T-helper 1 cell treated with Interleukin-12 subunit alpha and Interleukin-12 subunit beta and Interleukin-4 antibody, amounts not matched to agents 30 μg/mL and 1 μg/mL, for 36 hours (primary cell): ENCODE results near the gene ACP4.
"Not testable (repeated sequence)": the region's sequence is repeated elsewhere in the genome, so short reads cannot be mapped to it uniquely, and the experiment has no call there.

Source experiments
- H3K27ac Mint-ChIP-seq: one replicate; pipeline ENCODE4 v1.8.0; 2021; ENCODE audit warnings: mild to moderate bottlenecking, mixed read lengths
- H3K27me3 Mint-ChIP-seq: one replicate; pipeline ENCODE4 v1.8.0; 2021; ENCODE audit warnings: low read depth, mixed read lengths
- H3K36me3 Mint-ChIP-seq: one replicate; pipeline ENCODE4 v1.8.0; 2021; ENCODE audit warnings: low read depth, mixed read lengths
- H3K4me1 Mint-ChIP-seq: one replicate; pipeline ENCODE4 v1.8.0; 2021; ENCODE audit warnings: low read depth, mixed read lengths
- H3K4me3 Mint-ChIP-seq: one replicate; pipeline ENCODE4 v1.8.0; 2021; ENCODE audit warnings: mild to moderate bottlenecking, moderate library complexity, mixed read lengths
- H3K9me3 Mint-ChIP-seq: one replicate; pipeline ENCODE4 v1.8.0; 2021; ENCODE audit warnings: mixed read lengths

The ACP4 gene

GRCh38 chr19:50797781-50798658 is 7.8 kb downstream of the ACP4 start:
- Mint-ChIP-seq H3K27me3 (no peaks in the 10 kb centered on the region), H3K9me3 (no peaks in the 10 kb centered on the region), H3K27ac (no peak overlapping the region), H3K4me1 (peaks cover 18% of the 10 kb centered on the region), H3K36me3 (peaks cover 16% of the 10 kb centered on the region), H3K4me3 (no peak overlapping the region)

- H3K9me3 Mint-ChIP-seq, result no peaks in the 10 kb centered on the region
- no peak overlapping the region for H3K4me3 Mint-ChIP-seq
- no peaks in the 10 kb centered on the region for H3K27me3 Mint-ChIP-seq
- H3K27ac Mint-ChIP-seq, result no peak overlapping the region
- H3K4me1 Mint-ChIP-seq, result peaks cover 25% of the 10 kb centered on the region
- H3K36me3 Mint-ChIP-seq, result peaks cover 16% of the 10 kb centered on the region
Measured at GRCh38 chr19:50798659-50799546, 8.7 kb downstream of the ACP4 start.

- peaks cover 18% of the 10 kb centered on the region for H3K36me3 Mint-ChIP-seq
- H3K4me3 Mint-ChIP-seq, result no peak overlapping the region
- peaks cover 23% of the 10 kb centered on the region for H3K4me1 Mint-ChIP-seq
- H3K27ac Mint-ChIP-seq, result no peak overlapping the region
- H3K27me3 Mint-ChIP-seq, result no peaks in the 10 kb centered on the region
- H3K9me3 Mint-ChIP-seq, result no peaks in the 10 kb centered on the region
Measured at GRCh38 chr19:50799547-50799851, 9.3 kb downstream of the ACP4 start.

DNA sequence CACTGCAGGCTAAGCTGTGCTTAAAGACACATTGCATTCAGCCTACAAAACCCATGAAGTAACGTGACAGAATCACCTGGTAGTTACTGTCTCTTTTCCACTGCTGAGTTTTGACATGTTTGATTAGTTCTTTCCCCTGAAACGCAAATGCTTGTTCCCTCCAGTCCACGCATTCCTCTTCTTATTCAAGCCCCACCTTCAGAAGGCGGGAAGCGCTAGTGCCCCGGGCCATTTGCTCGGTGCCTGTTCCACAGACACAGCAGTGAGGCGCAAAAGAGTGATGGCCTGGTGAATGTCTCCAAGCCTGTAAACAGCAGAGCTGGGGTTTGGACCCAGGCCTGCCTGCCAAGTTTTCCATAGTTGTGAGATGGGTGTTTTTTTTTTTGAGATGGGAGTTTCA is 10.9 kb downstream of the ACP4 start:
- peaks cover 18% of the 10 kb centered on the region for H3K36me3 Mint-ChIP-seq
- no peaks in the 10 kb centered on the region for H3K9me3 Mint-ChIP-seq
- peaks cover 30% of the 10 kb centered on the region for H3K4me1 Mint-ChIP-seq
- no peaks in the 10 kb centered on the region for H3K27me3 Mint-ChIP-seq
- H3K27ac Mint-ChIP-seq, result no peak overlapping the region
- no peak overlapping the region for H3K4me3 Mint-ChIP-seq

GRCh38 chr19:50803633-50804419 is 13.6 kb downstream of the ACP4 start:
- Mint-ChIP-seq H3K27ac (peak overlapping the region; percentile 97), H3K4me1 (peaks cover 32% of the 10 kb centered on the region), H3K4me3 (peak overlapping the region; percentile 96), H3K27me3 (no peaks in the 10 kb centered on the region), H3K9me3 (no peaks in the 10 kb centered on the region), H3K36me3 (peaks cover 13% of the 10 kb centered on the region)

GRCh38 chr19:50804420-50805272 is 14.4 kb downstream of the ACP4 start:
- peak overlapping the region; percentile 96 for H3K4me3 Mint-ChIP-seq

DNA sequence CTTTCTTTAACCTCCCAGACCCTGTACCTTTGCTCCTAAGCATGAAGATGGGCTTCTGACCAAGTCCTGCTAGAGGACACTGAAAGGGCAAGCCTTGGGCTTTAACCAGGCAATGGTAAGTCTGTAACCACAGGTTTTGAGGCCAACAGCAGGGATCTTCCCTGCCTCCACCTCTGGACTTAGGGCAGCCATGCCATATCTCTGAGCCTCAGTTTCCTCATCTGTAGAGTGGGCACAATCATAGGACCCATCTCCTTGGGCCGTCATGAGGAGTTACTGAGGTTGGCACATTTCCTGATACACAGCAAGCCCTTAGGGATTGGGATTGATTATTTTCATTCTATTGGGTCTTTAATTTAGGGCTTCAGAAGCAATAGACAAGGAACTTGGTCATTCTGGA is 18.6 kb downstream of the ACP4 start:
- no peaks in the 10 kb centered on the region for H3K9me3 Mint-ChIP-seq
- H3K4me3 Mint-ChIP-seq, result no peak overlapping the region
- peaks cover 5% of the 10 kb centered on the region for H3K27me3 Mint-ChIP-seq
- H3K36me3 Mint-ChIP-seq, result peaks cover 2% of the 10 kb centered on the region
- peaks cover 13% of the 10 kb centered on the region for H3K4me1 Mint-ChIP-seq
- H3K27ac Mint-ChIP-seq, result no peak overlapping the region

More at GRCh38 chr19:50804420-50805272, 14.4 kb downstream of the ACP4 start:
- Mint-ChIP-seq H3K4me1 (peaks cover 32% of the 10 kb centered on the region), H3K27me3 (no peaks in the 10 kb centered on the region), H3K36me3 (peaks cover 13% of the 10 kb centered on the region), H3K9me3 (no peaks in the 10 kb centered on the region), H3K27ac (peak overlapping the region; percentile 97)

DNA sequence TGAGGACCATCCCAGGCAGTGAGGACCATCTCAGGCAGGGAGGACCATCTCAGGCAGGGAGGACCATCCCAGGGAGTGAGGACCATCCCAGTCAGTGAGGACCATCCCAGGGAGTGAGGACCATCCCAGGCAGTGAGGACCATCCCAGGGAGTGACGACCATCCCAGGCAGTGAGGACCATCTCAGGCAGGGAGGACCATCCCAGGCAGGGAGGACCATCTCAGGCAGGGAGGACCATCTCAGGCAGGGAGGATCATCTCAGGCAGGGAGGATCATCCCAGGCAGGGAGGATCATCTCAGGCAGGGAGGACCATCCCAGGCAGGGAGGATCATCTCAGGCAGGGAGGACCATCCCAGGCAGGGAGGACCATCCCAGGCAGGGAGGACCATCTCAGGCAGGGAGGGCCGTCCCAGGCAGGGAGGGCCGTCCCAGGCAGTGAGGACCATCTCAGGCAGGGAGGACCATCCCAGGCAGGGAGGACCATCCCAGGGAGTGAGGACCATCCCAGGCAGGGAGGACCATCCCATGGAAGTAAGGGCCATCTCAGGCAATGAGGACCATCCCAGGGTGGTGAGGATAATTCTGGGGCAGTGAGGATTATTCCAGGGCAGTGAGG is 21.5 kb downstream of the ACP4 start:
- not testable (repeated sequence) for H3K27ac Mint-ChIP-seq
- H3K27me3 Mint-ChIP-seq, result peaks cover 19% of the 10 kb centered on the region

DNA sequence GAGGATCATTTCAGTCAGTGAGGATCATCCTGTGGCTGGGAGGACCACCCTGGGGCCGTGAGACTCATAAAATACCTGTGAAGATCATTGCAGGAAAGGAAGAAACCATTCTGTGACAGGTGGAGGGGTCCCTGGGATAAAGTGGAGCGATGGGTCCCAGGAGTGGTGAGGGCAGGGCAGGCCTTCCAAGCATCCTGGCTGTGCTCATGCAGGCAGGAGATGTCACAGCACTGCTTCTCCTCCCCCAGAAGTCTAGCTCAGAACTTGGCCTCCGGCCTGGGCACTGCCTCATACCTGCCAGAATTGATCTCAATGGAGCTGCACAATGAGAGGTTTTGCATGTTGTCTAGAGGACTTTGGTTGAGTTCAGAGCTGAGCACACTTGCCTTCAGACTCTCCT is 22.3 kb downstream of the ACP4 start:
- peaks cover 19% of the 10 kb centered on the region for H3K27me3 Mint-ChIP-seq
- peaks cover 6% of the 10 kb centered on the region for H3K4me1 Mint-ChIP-seq
- no peak overlapping the region for H3K4me3 Mint-ChIP-seq
- H3K36me3 Mint-ChIP-seq, result no peaks in the 10 kb centered on the region
- no peaks in the 10 kb centered on the region for H3K9me3 Mint-ChIP-seq
- H3K27ac Mint-ChIP-seq, result no peak overlapping the region

More for the DNA sequence above, 21.5 kb downstream of the ACP4 start:
- not testable (repeated sequence) for H3K36me3 Mint-ChIP-seq, H3K9me3 Mint-ChIP-seq, H3K4me1 Mint-ChIP-seq, H3K4me3 Mint-ChIP-seq

DNA sequence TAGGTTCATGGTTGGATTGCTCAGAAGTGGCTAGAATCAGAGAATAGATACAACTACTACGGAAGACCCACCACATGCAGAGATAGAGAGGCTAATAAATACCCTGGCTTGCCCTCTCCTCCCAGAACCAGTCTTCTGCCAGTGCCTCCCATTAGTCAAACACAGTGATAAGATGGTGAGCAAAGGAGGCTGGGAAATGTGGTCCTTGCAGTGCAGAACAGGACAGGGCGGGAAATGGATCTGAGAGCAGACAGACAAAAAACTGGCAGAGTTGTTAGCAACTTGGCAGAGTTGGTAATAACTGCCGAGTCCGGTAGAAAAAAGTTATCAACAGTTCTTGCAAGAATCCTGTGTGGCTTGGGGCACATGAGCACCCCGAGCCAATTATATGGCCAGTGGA is 24.7 kb downstream of the ACP4 start:
- Mint-ChIP-seq H3K4me1 (peaks cover 13% of the 10 kb centered on the region), H3K4me3 (no peak overlapping the region), H3K27me3 (peaks cover 30% of the 10 kb centered on the region), H3K9me3 (no peaks in the 10 kb centered on the region), H3K27ac (no peak overlapping the region), H3K36me3 (no peaks in the 10 kb centered on the region)

- no peak overlapping the region for H3K4me3 Mint-ChIP-seq
- H3K36me3 Mint-ChIP-seq, result no peaks in the 10 kb centered on the region
- peaks cover 35% of the 10 kb centered on the region for H3K27me3 Mint-ChIP-seq
- H3K9me3 Mint-ChIP-seq, result no peaks in the 10 kb centered on the region
- peaks cover 19% of the 10 kb centered on the region for H3K4me1 Mint-ChIP-seq
- no peak overlapping the region for H3K27ac Mint-ChIP-seq
Measured at GRCh38 chr19:50815439-50815838, 25.2 kb downstream of the ACP4 start.

- H3K4me3 Mint-ChIP-seq, result peak overlapping the region; percentile 84
- no peaks in the 10 kb centered on the region for H3K9me3 Mint-ChIP-seq
- H3K27me3 Mint-ChIP-seq, result peaks cover 51% of the 10 kb centered on the region
- H3K27ac Mint-ChIP-seq, result no peak overlapping the region
- H3K36me3 Mint-ChIP-seq, result no peaks in the 10 kb centered on the region
- peaks cover 26% of the 10 kb centered on the region for H3K4me1 Mint-ChIP-seq
Measured at GRCh38 chr19:50817941-50818858, 28.0 kb downstream of the ACP4 start.
